ENCODE results near the gene IFI30.
"Not testable (repeated sequence)": the region's sequence is repeated elsewhere in the genome, so short reads cannot be mapped to it uniquely, and the experiment has no call there.

IFI30 gene

GRCh38 chr19:18152817-18153555 lies 20.6 kb upstream of the IFI30 start, which contains the start of gene PIK3R2:
PIK3R2 (plus strand) TSS chr19:18153163; CDS start chr19:18155880, 2,717 bp downstream.
- peak; percentile 100 for DNase-seq (ENCODE audit: low spot score)

GRCh38 chr19:18153556-18154134 lies 20.0 kb upstream of the IFI30 start:
- DNase-seq (ENCODE audit: low spot score): no peak

- DNase-seq (ENCODE audit: low spot score): no peak
Observed at GRCh38 chr19:18155095-18156087, 18.2 kb upstream of the IFI30 start.

- no peak for DNase-seq (ENCODE audit: low spot score)
Observed at GRCh38 chr19:18156268-18156667, 17.3 kb upstream of the IFI30 start.

GRCh38 chr19:18156841-18157464 lies 16.7 kb upstream of the IFI30 start:
- no peak for DNase-seq (ENCODE audit: low spot score)

- DNase-seq (ENCODE audit: low spot score): no peak
Observed at GRCh38 chr19:18157465-18158063, 16.0 kb upstream of the IFI30 start.

GRCh38 chr19:18158467-18158866 lies 15.1 kb upstream of the IFI30 start:
- no peak for DNase-seq (ENCODE audit: low spot score)

- not testable (repeated sequence) for DNase-seq (ENCODE audit: low spot score)
Observed at GRCh38 chr19:18159059-18159616, 14.5 kb upstream of the IFI30 start.

- no peak for DNase-seq (ENCODE audit: low spot score)
Observed at GRCh38 chr19:18159810-18160209, 13.8 kb upstream of the IFI30 start.

GRCh38 chr19:18160493-18160970 lies 13.1 kb upstream of the IFI30 start:
- no peak for DNase-seq (ENCODE audit: low spot score)

GRCh38 chr19:18160971-18161635 lies 12.5 kb upstream of the IFI30 start:
- peak; percentile 84 for DNase-seq (ENCODE audit: low spot score)

GRCh38 chr19:18161636-18162002 lies 12.0 kb upstream of the IFI30 start:
- no peak for DNase-seq (ENCODE audit: low spot score)

- no peak for DNase-seq (ENCODE audit: low spot score)
Observed at GRCh38 chr19:18164072-18164471, 9.5 kb upstream of the IFI30 start.

GRCh38 chr19:18165794-18166544 lies 7.6 kb upstream of the IFI30 start:
- DNase-seq (ENCODE audit: low spot score): no peak

GRCh38 chr19:18167011-18167410 lies 6.6 kb upstream of the IFI30 start:
- DNase-seq (ENCODE audit: low spot score): no peak

GRCh38 chr19:18167975-18168645 lies 5.5 kb upstream of the IFI30 start:
- peak; percentile 74 for DNase-seq (ENCODE audit: low spot score)

- DNase-seq (ENCODE audit: low spot score): no peak
Observed at GRCh38 chr19:18168673-18169381, 4.8 kb upstream of the IFI30 start.

GRCh38 chr19:18170714-18171255 lies 2.8 kb upstream of the IFI30 start:
- no peak for DNase-seq (ENCODE audit: low spot score)
